GM19193 (cell line): ENCODE data around the gene NFATC1.
A peak's percentile ranks its signal among the peaks of the same experiment; 100 is the strongest.

Source experiments
- POLR2A ChIP-seq: IDR thresholded peaks from 4 replicates; pipeline ENCODE4 v1.6.1; 2011; ENCODE audit not compliant: insufficient read depth, insufficient read length; ENCODE audit errors: extremely low read depth

The NFATC1 gene

GRCh38 chr18:79393635-79394533, 1.8 kb upstream of the NFATC1 start:
- TF ChIP-seq POLR2A, result no peak

GRCh38 chr18:79394534-79395307, 1.0 kb upstream of the NFATC1 start:
- TF ChIP-seq POLR2A, result no peak

GRCh38 chr18:79395308-79395640, 456 bp upstream of the NFATC1 start:
- no peak for TF ChIP-seq POLR2A

GRCh38 chr18:79396431-79397246, 909 bp downstream of the NFATC1 start:
- no peak for TF ChIP-seq POLR2A

- TF ChIP-seq POLR2A, result no peak
Observed at GRCh38 chr18:79397247-79397829, 1.6 kb downstream of the NFATC1 start.

GRCh38 chr18:79397830-79398761, 2.4 kb downstream of the NFATC1 start:
- no peak for TF ChIP-seq POLR2A

- TF ChIP-seq POLR2A, result peak; percentile 23
Observed at GRCh38 chr18:79399275-79400081, 3.7 kb downstream of the NFATC1 start.

GRCh38 chr18:79400091-79400590, 4.4 kb downstream of the NFATC1 start:
- TF ChIP-seq POLR2A, result no peak

- TF ChIP-seq POLR2A, result peak; percentile 15
Observed at GRCh38 chr18:79400591-79401381, 5.1 kb downstream of the NFATC1 start.

- no peak for TF ChIP-seq POLR2A
Observed at GRCh38 chr18:79401494-79402208, 5.9 kb downstream of the NFATC1 start.

- TF ChIP-seq POLR2A, result no peak
Observed at GRCh38 chr18:79402209-79402576, 6.5 kb downstream of the NFATC1 start.
